Nephron (organoid): Measurements from ENCODE around the gene BSCL2.
"Not testable (repeated sequence)": the region's sequence is repeated elsewhere in the genome, so short reads cannot be mapped to it uniquely, and the experiment has no call there.

Experiments
- H3K27ac Mint-ChIP-seq, 3 experiments: 2 replicates each; pipeline ENCODE4 v1.8.0; 2020; ENCODE audit warnings: mixed read lengths in 3 of 3, mild to moderate bottlenecking in 2 of 3, moderate library complexity in 1 of 3
- H3K27me3 Mint-ChIP-seq: 2 replicates; pipeline ENCODE4 v1.8.0; 2021; ENCODE audit warnings: low read depth, mild to moderate bottlenecking, moderate library complexity, mixed read lengths
- H3K36me3 Mint-ChIP-seq: 2 replicates; pipeline ENCODE4 v1.8.0; 2020; ENCODE audit warnings: low read depth, mixed read lengths
- H3K4me1 Mint-ChIP-seq: 2 replicates; pipeline ENCODE4 v1.8.0; 2020; ENCODE audit warnings: mixed read lengths
- H3K4me3 Mint-ChIP-seq, 3 experiments: 2 replicates each; pipeline ENCODE4 v1.8.0; 2020; ENCODE audit warnings: mild to moderate bottlenecking in 3 of 3, mixed read lengths in 3 of 3, moderate library complexity in 2 of 3
- H3K9me3 Mint-ChIP-seq: 2 replicates; pipeline ENCODE4 v1.8.0; 2020; ENCODE audit warnings: mixed read lengths
- CTCF ChIP-seq, 3 experiments: fragments of 200-600 bp; sonication (generic); IDR thresholded peaks; one replicate each; pipeline ENCODE4 v1.5.0; 2021; ENCODE audit warnings: antibody characterized with exemption in 3 of 3; ENCODE audit not compliant: unreplicated experiment in 3 of 3

The BSCL2 gene

DNA sequence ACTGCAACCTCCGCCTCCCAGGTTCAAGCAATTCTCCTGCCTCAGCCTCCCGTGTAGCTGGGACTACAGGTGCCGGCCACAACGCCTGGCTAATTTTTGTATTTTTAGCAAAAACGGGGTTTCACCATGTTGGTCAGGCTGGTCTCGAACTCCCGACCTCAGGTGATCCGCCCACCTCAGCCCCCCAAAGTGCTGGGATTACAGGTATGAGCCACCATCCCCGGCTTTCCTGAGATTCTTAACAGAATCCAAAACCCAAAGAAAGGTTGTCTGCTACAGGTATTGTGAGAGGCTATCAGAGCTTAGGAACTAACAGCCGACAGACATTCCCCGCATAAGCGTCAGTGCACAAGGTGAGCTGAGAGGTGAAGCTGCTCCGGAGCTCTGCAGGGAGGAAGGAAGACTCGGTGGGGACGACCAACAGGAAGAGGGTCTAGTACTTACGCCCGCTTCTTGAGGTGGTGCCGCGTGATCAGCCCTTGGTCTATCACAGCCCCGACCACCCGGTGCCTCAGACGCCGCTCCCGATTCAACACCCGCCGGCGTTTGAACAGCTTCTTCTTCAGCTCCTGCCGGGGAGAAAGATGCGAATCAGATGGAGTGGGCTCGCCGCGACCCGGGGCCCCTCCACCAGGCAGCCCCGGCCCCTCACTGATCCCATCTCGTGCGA is 42.7 kb downstream of the BSCL2 start:
- H3K27ac Mint-ChIP-seq = peak overlapping the region; percentile 96 to 99 (median 99)
- no peak for TF ChIP-seq CTCF (IDR thresholded peaks at IDR 0.05; ENCODE audit: unreplicated experiment in 3 of 3)
- peaks cover 17% of the 10 kb centered on the region for H3K36me3 Mint-ChIP-seq

GRCh38 chr11:62656796-62657429 is 50.3 kb downstream of the BSCL2 start:
- H3K36me3 Mint-ChIP-seq = no peaks in the 10 kb centered on the region
- H3K27me3 Mint-ChIP-seq = no peaks in the 10 kb centered on the region
- peak overlapping the region; percentile 13 to 65 (median 31) for H3K4me3 Mint-ChIP-seq
- TF ChIP-seq CTCF (IDR thresholded peaks at IDR 0.05; ENCODE audit: unreplicated experiment in 3 of 3) = no peak
- peaks cover 17% of the 10 kb centered on the region for H3K4me1 Mint-ChIP-seq
- H3K9me3 Mint-ChIP-seq = no peaks in the 10 kb centered on the region
- H3K27ac Mint-ChIP-seq = peak overlapping the region; percentile 76 to 81 (median 78)

More for the DNA sequence above, 42.7 kb downstream of the BSCL2 start:
- Mint-ChIP-seq H3K9me3 (no peaks in the 10 kb centered on the region), H3K4me3 (peak overlapping the region; percentile 96 to 99 (median 99)), H3K4me1 (peaks cover 16% of the 10 kb centered on the region), H3K27me3 (no peaks in the 10 kb centered on the region)

GRCh38 chr11:62654297-62654696 is 52.9 kb downstream of the BSCL2 start:
- no peak for TF ChIP-seq CTCF (IDR thresholded peaks at IDR 0.05; ENCODE audit: unreplicated experiment in 3 of 3)
- Mint-ChIP-seq H3K4me1 (peaks cover 17% of the 10 kb centered on the region), H3K4me3 (peak overlapping the region; percentile 54 to 69 (median 59)), H3K9me3 (no peaks in the 10 kb centered on the region), H3K27ac (peak overlapping the region; percentile 58 to 78 (median 59)), H3K27me3 (no peaks in the 10 kb centered on the region), H3K36me3 (peaks cover 4% of the 10 kb centered on the region)

GRCh38 chr11:62652161-62653006 is 54.8 kb downstream of the BSCL2 start:
- peaks cover 17% of the 10 kb centered on the region for H3K4me1 Mint-ChIP-seq
- H3K36me3 Mint-ChIP-seq = peaks cover 4% of the 10 kb centered on the region

DNA sequence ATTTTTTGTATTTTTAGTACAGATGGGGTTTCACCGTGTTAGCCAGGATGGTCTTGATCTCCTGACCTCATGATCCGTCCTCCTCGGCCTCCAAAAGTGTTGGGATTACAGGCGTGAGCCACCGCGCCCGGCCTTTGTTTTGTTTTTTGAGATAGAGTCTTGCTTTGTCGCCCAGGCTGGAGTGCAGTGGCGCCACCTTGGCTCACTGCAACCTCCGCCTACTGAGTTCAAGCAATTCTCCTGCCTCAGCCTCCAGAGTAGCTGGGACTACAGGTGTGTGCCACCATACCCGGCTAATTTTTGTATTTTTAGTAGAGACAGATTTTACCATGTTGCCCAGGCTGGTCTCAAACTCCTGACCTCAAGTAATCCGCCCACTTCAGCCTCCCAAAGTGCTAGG is 56.9 kb downstream of the BSCL2 start:
- H3K27ac Mint-ChIP-seq, H3K9me3 Mint-ChIP-seq, H3K36me3 Mint-ChIP-seq, H3K4me3 Mint-ChIP-seq, H3K27me3 Mint-ChIP-seq: not testable (repeated sequence)
- peaks cover 22% of the 10 kb centered on the region for H3K4me1 Mint-ChIP-seq

More at GRCh38 chr11:62652161-62653006, 54.8 kb downstream of the BSCL2 start:
- Mint-ChIP-seq H3K4me3 (peak overlapping the region; percentile 93 to 94 (median 94)), H3K27me3 (no peaks in the 10 kb centered on the region), H3K27ac (peak overlapping the region; percentile 98 to 99 (median 98)), H3K9me3 (no peaks in the 10 kb centered on the region)
- TF ChIP-seq CTCF (IDR thresholded peaks at IDR 0.05; ENCODE audit: unreplicated experiment in 3 of 3) = no peak

- TF ChIP-seq CTCF (IDR thresholded peaks at IDR 0.05; ENCODE audit: unreplicated experiment in 3 of 3) = no peak
These were observed 57.7 kb downstream of the BSCL2 start for GRCh38 chr11:62649486-62649885.

More at GRCh38 chr11:62649486-62649885, 57.7 kb downstream of the BSCL2 start:
- H3K4me1 Mint-ChIP-seq = peaks cover 27% of the 10 kb centered on the region
- H3K4me3 Mint-ChIP-seq = peak overlapping the region in 1 of 3 experiments; percentile 58
- H3K36me3 Mint-ChIP-seq = peaks cover 7% of the 10 kb centered on the region
- H3K27ac Mint-ChIP-seq = no peak overlapping the region
- no peaks in the 10 kb centered on the region for H3K9me3 Mint-ChIP-seq
- no peaks in the 10 kb centered on the region for H3K27me3 Mint-ChIP-seq
